A549 (cell line): ENCODE data around the gene NLGN2. TPM values are rescaled to one million over a fixed set of nuclear protein-coding genes. Genes with fewer than 3 reads are reported as not detected.
A peak's percentile ranks its signal among the peaks of the same experiment; 100 is the strongest.

Experiments used
- ATAC-seq, 2 experiments: fragments of 200-7000 bp in 1 of 2; fragments of >200 bp in 1 of 2; cut with Nextera tagmentation in 1 of 2; cut with Tn5 transposase in 1 of 2; 3 replicates each; pipeline versions ENCODE4 v1.8.0 to v1.9.1; 2018 to 2020; ENCODE audit warnings: mild to moderate bottlenecking in 1 of 2, moderate library complexity in 1 of 2
- CTCF ChIA-PET: fragments of 300-600 bp; sonication (Branson Sonifier 250); formaldehyde crosslinking; extraction: SDS; loops from one replicate; lab custom pipeline; 2021; ENCODE audit warnings: antibody characterized with exemption, inconsistent platforms; lab: Yijun Ruan, JAX
- POLR2A ChIA-PET: fragments of 350-600 bp; formaldehyde crosslinking; extraction: SDS; loops from one replicate; lab custom pipeline; 2021; ENCODE audit warnings: antibody characterized with exemption, inconsistent platforms; lab: Yijun Ruan, JAX
- DNase-seq, 2 experiments: peaks; one replicate each; pipeline versions ENCODE4 v3.0.0 to v3.0.0-alpha.2; 2011 to 2016; ENCODE audit warnings: low read depth in 1 of 2, low spot score in 1 of 2
- FAIRE-seq: peaks from 2 replicates; lab custom pipeline; 2011; peaks lifted over from hg19 to GRCh38; lab: Jason Lieb, UNC
- H3K27ac ChIP-seq, 2 experiments: fragments of >200 bp; sonication (Bioruptor Twin); formaldehyde crosslinking; 3 replicates each; pipeline ENCODE4 v1.5.1; 2016 to 2017
- H3K4me1 ChIP-seq: fragments of >200 bp; sonication (Bioruptor Twin); formaldehyde crosslinking; 3 replicates; pipeline ENCODE4 v1.6.1; 2016
- H3K4me2 ChIP-seq: fragments of >200 bp; sonication (Bioruptor Twin); formaldehyde crosslinking; 3 replicates; pipeline ENCODE4 v1.6.1; 2016
- H3K4me3 ChIP-seq: fragments of >200 bp; sonication (Bioruptor Twin); formaldehyde crosslinking; 3 replicates; pipeline ENCODE4 v1.5.1; 2016
- H3K9me3 ChIP-seq: fragments of >200 bp; sonication (Bioruptor Twin); formaldehyde crosslinking; 3 replicates; pipeline ENCODE4 v1.6.1; 2016
- CBX8 ChIP-seq: fragments of 200-600 bp; sonication (generic); IDR thresholded peaks from 2 replicates; pipeline ENCODE4 v1.6.1; 2016
- CEBPB ChIP-seq, 2 experiments: fragments of >200 bp in 1 of 2; sonication (Bioruptor Twin) in 1 of 2; formaldehyde crosslinking in 1 of 2; IDR thresholded peaks; 2 replicates each; pipeline ENCODE4 v1.6.1; 2012 to 2016
- EP300 ChIP-seq, 2 experiments: fragments of >200 bp; sonication (Bioruptor Twin); formaldehyde crosslinking; IDR thresholded peaks; 2 replicates in 1 of 2; 3 replicates in 1 of 2; pipeline ENCODE4 v1.6.1; 2016 to 2017
- ESRRA ChIP-seq: fragments of 150-350 bp; IDR thresholded peaks from 2 replicates; pipeline ENCODE4 v1.6.1; 2014; ENCODE audit warnings: mild to moderate bottlenecking, low read length, borderline replicate concordance
- FOXS1 ChIP-seq: fragments of 250-450 bp; sonication (Bioruptor Pico); IDR thresholded peaks from 2 replicates; pipeline ENCODE4 v1.5.0; 2020; ENCODE audit warnings: mild to moderate bottlenecking, moderate library complexity
- HEYL ChIP-seq: fragments of 250-450 bp; sonication (Bioruptor Pico); IDR thresholded peaks from 2 replicates; pipeline ENCODE4 v1.8.0; 2021; ENCODE audit warnings: mild to moderate bottlenecking, moderate library complexity
- HOXA7 ChIP-seq: fragments of 250-450 bp; sonication (Bioruptor Pico); IDR thresholded peaks from 2 replicates; pipeline ENCODE4 v1.5.0; 2020; ENCODE audit warnings: mild to moderate bottlenecking, moderate library complexity
- HOXB13 ChIP-seq: fragments of 250-450 bp; sonication (Bioruptor Pico); IDR thresholded peaks from 2 replicates; pipeline ENCODE4 v1.5.0; 2020; ENCODE audit warnings: low read depth, mild to moderate bottlenecking, moderate library complexity
- JUN ChIP-seq, 2 experiments: fragments of >200 bp; sonication (Bioruptor Twin); formaldehyde crosslinking; IDR thresholded peaks; 2 replicates in 1 of 2; 3 replicates in 1 of 2; pipeline ENCODE4 v1.6.1; 2016 to 2017
- KDM5A ChIP-seq: fragments of 200-600 bp; sonication (generic); IDR thresholded peaks from 2 replicates; pipeline ENCODE4 v1.6.1; 2016; ENCODE audit warnings: antibody characterized with exemption, mild to moderate bottlenecking
- MAZ ChIP-seq: fragments of 150-350 bp; IDR thresholded peaks from 2 replicates; pipeline ENCODE4 v1.6.1; 2014; ENCODE audit warnings: antibody characterized with exemption, low read depth, low read length, borderline replicate concordance
- NPAS2 ChIP-seq: fragments of 250-450 bp; sonication (Bioruptor Pico); IDR thresholded peaks from 2 replicates; pipeline ENCODE4 v1.8.0; 2022; ENCODE audit warnings: mild to moderate bottlenecking, moderate library complexity, borderline replicate concordance
- PHF8 ChIP-seq: fragments of 200-600 bp; sonication (generic); IDR thresholded peaks from 2 replicates; pipeline ENCODE4 v1.6.1; 2016; ENCODE audit warnings: low read depth, mild to moderate bottlenecking, antibody characterized with exemption, moderate library complexity, borderline replicate concordance
- SMC3 ChIP-seq: fragments of >200 bp; sonication (Bioruptor Twin); formaldehyde crosslinking; IDR thresholded peaks from 3 replicates; pipeline ENCODE4 v1.6.1; 2018; ENCODE audit warnings: inconsistent platforms
- TP53 ChIP-seq: fragments of 250-450 bp; sonication (Bioruptor Pico); IDR thresholded peaks from 2 replicates; pipeline ENCODE4 v1.5.0; 2021; ENCODE audit warnings: mild to moderate bottlenecking, moderate library complexity
- WGBS: methylation state at CpG from one replicate; pipeline ENCODE4 v1.1.6; 2017; ENCODE audit errors: missing lambda C conversion rate; 5-methylcytosine and 5-hydroxymethylcytosine counted together
- polyA plus RNA-seq, 4 experiments: library from polyadenylated mRNA; depleted of rRNA in 3 of 4; stranded (reverse); fragments of >200 nt; fragmentation: RNase III in 1 of 4; extraction: RNeasy Plus Mini Kit Qiagen cat#74134 plus additional on column Dnase treatment in 1 of 4; gene quantifications; 2 replicates in 3 of 4; 3 replicates in 1 of 4; pipeline ENCODE4 v1.2.3, GENCODE V29; 2011 to 2017
- TF ChIP-seq, protein P1 (sequence below): fragments of >200 bp; sonication (Bioruptor Twin); formaldehyde crosslinking; IDR thresholded peaks from 3 replicates; pipeline ENCODE4 v1.5.1; 2016
- TF ChIP-seq, protein P2 (sequence below): fragments of 250-450 bp; sonication (Bioruptor Pico); IDR thresholded peaks from 2 replicates; pipeline ENCODE4 v1.5.0; 2020; ENCODE audit warnings: low read depth, mild to moderate bottlenecking, moderate library complexity
- TF ChIP-seq, protein P3 (sequence below): IDR thresholded peaks from 2 replicates; pipeline ENCODE4 v1.6.1; 2012
- TF ChIP-seq, protein P4 (sequence below): IDR thresholded peaks from 2 replicates; pipeline ENCODE4 v1.6.1; 2012; ENCODE audit warnings: low read depth, borderline replicate concordance
- TF ChIP-seq, protein P5 (sequence below): fragments of >200 bp; sonication (Bioruptor Twin); formaldehyde crosslinking; IDR thresholded peaks from 3 replicates; pipeline ENCODE4 v1.6.1; 2016

NLGN2 gene
- polyA plus RNA-seq, 2 of the 4 experiments (the other 2 are of a cell fraction), result 4.1 to 27.5 TPM

DNA sequence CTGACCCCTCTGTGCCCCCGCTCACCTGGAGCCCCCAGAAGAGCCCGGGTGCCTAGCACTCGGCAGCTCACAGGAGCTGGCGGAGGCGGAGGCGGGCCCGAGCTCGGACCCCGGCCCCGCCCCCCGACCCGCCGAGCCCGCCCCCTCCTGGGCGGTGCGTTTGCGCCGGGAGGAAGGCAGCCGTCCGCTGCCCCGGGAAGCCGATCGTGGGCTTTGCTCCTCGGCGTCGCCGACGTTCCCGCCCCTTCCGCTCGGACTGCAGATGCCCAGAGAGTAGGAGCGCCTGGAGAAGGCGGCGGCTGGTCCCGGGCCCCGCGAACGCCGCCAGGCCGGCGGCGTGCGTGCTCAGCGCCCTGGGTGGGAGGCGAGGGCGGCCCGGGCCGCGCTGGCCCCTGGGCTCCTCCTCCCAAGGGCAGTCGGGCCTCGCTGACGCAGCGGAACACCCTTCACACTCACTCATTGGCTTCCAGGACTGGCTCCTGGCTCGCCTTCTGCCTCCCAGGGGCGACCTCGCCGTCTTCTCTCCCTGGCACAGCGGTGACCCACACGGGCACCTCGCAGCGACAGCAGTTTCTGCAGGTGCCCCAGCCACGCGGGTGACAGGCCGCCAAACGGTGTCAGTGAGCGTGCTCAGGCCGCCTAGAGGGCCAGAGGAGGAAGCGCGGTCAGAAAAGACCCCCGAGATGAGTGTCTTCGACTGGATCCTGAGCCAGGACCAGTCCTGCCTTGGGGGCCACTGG, 13.0 kb upstream of the NLGN2 start, which contains the start of gene PLSCR3 (continued):
- TF ChIP-seq, protein P1, sequence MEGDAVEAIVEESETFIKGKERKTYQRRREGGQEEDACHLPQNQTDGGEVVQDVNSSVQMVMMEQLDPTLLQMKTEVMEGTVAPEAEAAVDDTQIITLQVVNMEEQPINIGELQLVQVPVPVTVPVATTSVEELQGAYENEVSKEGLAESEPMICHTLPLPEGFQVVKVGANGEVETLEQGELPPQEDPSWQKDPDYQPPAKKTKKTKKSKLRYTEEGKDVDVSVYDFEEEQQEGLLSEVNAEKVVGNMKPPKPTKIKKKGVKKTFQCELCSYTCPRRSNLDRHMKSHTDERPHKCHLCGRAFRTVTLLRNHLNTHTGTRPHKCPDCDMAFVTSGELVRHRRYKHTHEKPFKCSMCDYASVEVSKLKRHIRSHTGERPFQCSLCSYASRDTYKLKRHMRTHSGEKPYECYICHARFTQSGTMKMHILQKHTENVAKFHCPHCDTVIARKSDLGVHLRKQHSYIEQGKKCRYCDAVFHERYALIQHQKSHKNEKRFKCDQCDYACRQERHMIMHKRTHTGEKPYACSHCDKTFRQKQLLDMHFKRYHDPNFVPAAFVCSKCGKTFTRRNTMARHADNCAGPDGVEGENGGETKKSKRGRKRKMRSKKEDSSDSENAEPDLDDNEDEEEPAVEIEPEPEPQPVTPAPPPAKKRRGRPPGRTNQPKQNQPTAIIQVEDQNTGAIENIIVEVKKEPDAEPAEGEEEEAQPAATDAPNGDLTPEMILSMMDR, result peak; percentile 28
- TF ChIP-seq SMC3 (no peak), KDM5A (no peak), HOXA7 (CRISPR knock-in tag) (no peak), PHF8 (peak; percentile 71; the same call in 1 of the 2 replicates), CEBPB (IDR thresholded peaks at IDR 0.05) (no peak), ESRRA (no peak), HOXB13 (peak; percentile 85), CBX8 (no peak), MAZ (no peak), NPAS2 (CRISPR knock-in tag) (no peak), HEYL (CRISPR knock-in tag) (no peak)
- TF ChIP-seq, protein P2, sequence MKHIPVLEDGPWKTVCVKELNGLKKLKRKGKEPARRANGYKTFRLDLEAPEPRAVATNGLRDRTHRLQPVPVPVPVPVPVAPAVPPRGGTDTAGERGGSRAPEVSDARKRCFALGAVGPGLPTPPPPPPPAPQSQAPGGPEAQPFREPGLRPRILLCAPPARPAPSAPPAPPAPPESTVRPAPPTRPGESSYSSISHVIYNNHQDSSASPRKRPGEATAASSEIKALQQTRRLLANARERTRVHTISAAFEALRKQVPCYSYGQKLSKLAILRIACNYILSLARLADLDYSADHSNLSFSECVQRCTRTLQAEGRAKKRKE (CRISPR knock-in tag), result 0 out of 2 replicates have a peak, but pooled peaks have one; percentile 48
- TF ChIP-seq, protein P3, sequence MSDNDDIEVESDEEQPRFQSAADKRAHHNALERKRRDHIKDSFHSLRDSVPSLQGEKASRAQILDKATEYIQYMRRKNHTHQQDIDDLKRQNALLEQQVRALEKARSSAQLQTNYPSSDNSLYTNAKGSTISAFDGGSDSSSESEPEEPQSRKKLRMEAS, result peak; percentile 86
- TF ChIP-seq, protein P4, sequence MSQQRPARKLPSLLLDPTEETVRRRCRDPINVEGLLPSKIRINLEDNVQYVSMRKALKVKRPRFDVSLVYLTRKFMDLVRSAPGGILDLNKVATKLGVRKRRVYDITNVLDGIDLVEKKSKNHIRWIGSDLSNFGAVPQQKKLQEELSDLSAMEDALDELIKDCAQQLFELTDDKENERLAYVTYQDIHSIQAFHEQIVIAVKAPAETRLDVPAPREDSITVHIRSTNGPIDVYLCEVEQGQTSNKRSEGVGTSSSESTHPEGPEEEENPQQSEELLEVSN, result peak; percentile 85

DNA sequence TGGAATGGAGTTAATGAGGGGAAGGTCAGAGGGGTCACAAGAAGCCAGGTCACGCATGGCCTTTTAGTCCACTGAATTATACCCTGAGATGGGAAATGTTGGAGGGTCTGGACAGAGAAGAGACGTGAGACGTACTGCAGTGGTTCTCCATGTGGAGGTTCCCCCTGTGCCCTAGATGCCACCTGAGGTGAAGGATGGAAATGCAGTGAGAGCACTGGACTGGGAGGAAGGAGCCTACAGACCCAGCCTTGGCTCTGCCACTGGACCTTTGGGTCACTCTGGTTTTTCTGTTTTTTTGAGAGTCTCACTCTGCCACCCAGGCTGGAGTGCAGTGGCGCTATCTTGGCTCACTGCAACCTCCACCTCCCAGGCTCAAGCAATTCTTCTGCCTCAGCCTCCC, 11.5 kb upstream of the NLGN2 start:
- ATAC-seq, result no peak
- CTCF ChIA-PET, result interaction anchor here (1.4 to 17.1 kb wide), 3 partner anchors 40 to 42 kb away, joined by 6 to 139 read pairs (median 34); partner anchors contain the start of genes KCTD11 and TMEM95
- TF ChIP-seq SMC3, result no peak
- TF ChIP-seq, protein P4, result no peak
- TF ChIP-seq TP53, result no peak
- TF ChIP-seq FOXS1 (CRISPR knock-in tag), result no peak
- no peak for TF ChIP-seq EP300 (IDR thresholded peaks at IDR 0.05)
- TF ChIP-seq JUN (IDR thresholded peaks at IDR 0.05), result no peak
- TF ChIP-seq, protein P1, result no peak
- TF ChIP-seq, protein P5, sequence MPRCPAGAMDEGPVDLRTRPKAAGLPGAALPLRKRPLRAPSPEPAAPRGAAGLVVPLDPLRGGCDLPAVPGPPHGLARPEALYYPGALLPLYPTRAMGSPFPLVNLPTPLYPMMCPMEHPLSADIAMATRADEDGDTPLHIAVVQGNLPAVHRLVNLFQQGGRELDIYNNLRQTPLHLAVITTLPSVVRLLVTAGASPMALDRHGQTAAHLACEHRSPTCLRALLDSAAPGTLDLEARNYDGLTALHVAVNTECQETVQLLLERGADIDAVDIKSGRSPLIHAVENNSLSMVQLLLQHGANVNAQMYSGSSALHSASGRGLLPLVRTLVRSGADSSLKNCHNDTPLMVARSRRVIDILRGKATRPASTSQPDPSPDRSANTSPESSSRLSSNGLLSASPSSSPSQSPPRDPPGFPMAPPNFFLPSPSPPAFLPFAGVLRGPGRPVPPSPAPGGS, result no peak
- TF ChIP-seq, all 56 proteins: peak for 0
- Histone ChIP-seq H3K27ac (no peak overlapping the region), H3K4me3 (no peak overlapping the region), H3K9me3 (no peaks in the 10 kb centered on the region), H3K4me2 (no peak overlapping the region), H3K4me1 (peaks cover 20% of the 10 kb centered on the region; the same call in 1 of the 3 replicates)
- no peak for DNase-seq
- FAIRE-seq, result no peak
- POLR2A ChIA-PET, result interaction anchor here (2.9 kb wide), 1 partner anchor 7 kb away, joined by 26 read pairs; the partner anchor contains the start of gene TMEM256
- WGBS, result 97% methylated on average over 4 of the region's 4 CpGs
